HepG2 (cell line): ENCODE results near the gene ZNF526. TPM values are rescaled to one million over a fixed set of nuclear protein-coding genes. Genes with fewer than 3 reads are reported as not detected.
A peak's percentile ranks its signal among the peaks of the same experiment; 100 is the strongest.

Experiments used
- ATAC-seq: fragments of 200-7000 bp; cut with Tn5 transposase; 3 replicates; pipeline ENCODE4 v1.9.1; 2020; ENCODE audit warnings: mild to moderate bottlenecking, moderate library complexity
- BruUV-seq: library from RNA; stranded (reverse); fragments of 400-500 nt; replicated peaks from 2 replicates; lab custom pipeline; 2021; lab: Mats Ljungman, UMichigan
- CTCF ChIA-PET: fragments of 300-600 bp; formaldehyde crosslinking; extraction: SDS; loops from one replicate; lab custom pipeline; 2021; ENCODE audit warnings: low total read pairs, inconsistent platforms, low intra/inter-chr PET ratio; lab: Yijun Ruan, JAX
- POLR2A ChIA-PET: fragments of 350-600 bp; sonication (Branson Sonifier 250); formaldehyde crosslinking; loops from one replicate; lab custom pipeline; 2020; ENCODE audit warnings: antibody characterized with exemption, inconsistent platforms; lab: Yijun Ruan, JAX
- DNase-seq: peaks from one replicate; pipeline ENCODE4 v3.0.0-alpha.2; 2015; ENCODE audit warnings: low spot score
- FAIRE-seq: peaks from 3 replicates; lab custom pipeline; 2011; peaks lifted over from hg19 to GRCh38; lab: Jason Lieb, UNC
- H2AFZ ChIP-seq: one replicate; pipeline ENCODE4 v1.6.1; 2011; ENCODE audit warnings: low read length, inconsistent platforms
- H3K27ac ChIP-seq: fragments of 300-600 bp; 3 replicates; pipeline ENCODE4 v1.8.0; 2011; ENCODE audit warnings: mixed run types, mild to moderate bottlenecking, mixed read lengths, low read length, inconsistent platforms; ENCODE audit not compliant: insufficient read depth; ENCODE audit errors: extremely low read length
- H3K27me3 ChIP-seq, 2 experiments: fragments of 200-600 bp in 1 of 2; 2 replicates in 1 of 2; 3 replicates in 1 of 2; pipeline versions ENCODE4 v1.6.0 to v1.8.0; 2011; ENCODE audit warnings: low read length in 2 of 2, mild to moderate bottlenecking in 2 of 2, moderate library complexity in 2 of 2, inconsistent platforms in 1 of 2; ENCODE audit not compliant: insufficient read depth in 2 of 2, control insufficient read depth in 1 of 2
- H3K36me3 ChIP-seq, 2 experiments: fragments of 200-600 bp in 1 of 2; replicated peaks in 1 of 2; 2 replicates in 1 of 2; 3 replicates in 1 of 2; pipeline versions ENCODE4 v1.5.1 to v1.8.0; 2011; ENCODE audit warnings: low read length in 2 of 2, inconsistent platforms in 1 of 2; ENCODE audit not compliant: insufficient read depth in 2 of 2, control insufficient read depth in 1 of 2
- H3K4me1 ChIP-seq: 2 replicates; pipeline ENCODE4 v1.5.1; 2012; ENCODE audit warnings: low read length, inconsistent platforms; ENCODE audit not compliant: insufficient read depth
- H3K4me2 ChIP-seq: 2 replicates; pipeline ENCODE4 v1.6.0; 2011; ENCODE audit warnings: low read depth, low read length, inconsistent platforms
- H3K4me3 ChIP-seq, 3 experiments: fragments of 200-600 bp in 1 of 3; sonication (generic), shearing (Covaris generic) in 1 of 3; replicated peaks in 1 of 3; 2 replicates each; pipeline ENCODE4 v1.5.1; 2011 to 2016; ENCODE audit warnings: low read length in 3 of 3, inconsistent platforms in 2 of 3, low read depth in 2 of 3, mild to moderate bottlenecking in 2 of 3, control low read depth in 1 of 3, mixed read lengths in 1 of 3; ENCODE audit not compliant: insufficient read depth in 1 of 3
- H3K79me2 ChIP-seq: one replicate; pipeline ENCODE4 v1.6.1; 2011; ENCODE audit warnings: low read length, inconsistent platforms; ENCODE audit not compliant: insufficient read depth
- H3K9ac ChIP-seq: 2 replicates; pipeline ENCODE4 v1.6.0; 2011; ENCODE audit warnings: mild to moderate bottlenecking, low read depth, low read length, inconsistent platforms; ENCODE audit not compliant: insufficient read depth
- H3K9me3 ChIP-seq: 2 replicates; pipeline ENCODE4 v1.5.1; 2012; ENCODE audit warnings: mild to moderate bottlenecking, low read length
- H4K20me1 ChIP-seq: 2 replicates; pipeline ENCODE4 v1.6.0; 2011; ENCODE audit warnings: inconsistent platforms, mild to moderate bottlenecking, low read length, moderate library complexity; ENCODE audit not compliant: insufficient read depth
- ARNT ChIP-seq: fragments of 450-650 bp; IDR thresholded peaks from 2 replicates; pipeline ENCODE4 v1.6.1; 2017
- CBX1 ChIP-seq: IDR thresholded peaks from one replicate; pipeline ENCODE4 v1.6.1; 2016; ENCODE audit warnings: antibody characterized with exemption, low read depth
- CBX5 ChIP-seq: sonication (generic); formaldehyde crosslinking; IDR thresholded peaks from 2 replicates; pipeline ENCODE4 v1.4.0; 2020; ENCODE audit warnings: missing genetic modification reagents, borderline replicate concordance
- CENPX ChIP-seq: sonication (generic); formaldehyde crosslinking; IDR thresholded peaks from 2 replicates; pipeline ENCODE4 v1.9.0; 2021; ENCODE audit warnings: mild to moderate bottlenecking, missing genetic modification reagents, moderate library complexity
- FOXA3 ChIP-seq: IDR thresholded peaks from 2 replicates; pipeline ENCODE4 v1.6.1; 2016; ENCODE audit warnings: missing genetic modification reagents, missing compliant biosample characterization
- MAFK ChIP-seq, 2 experiments: IDR thresholded peaks in 1 of 2; conservative IDR thresholded peaks in 1 of 2; 2 replicates each; pipeline ENCODE4 v1.6.1; 2011; ENCODE audit warnings: improper control_type of control experiment in 2 of 2, low read length in 2 of 2
- MXD4 ChIP-seq: IDR thresholded peaks from 2 replicates; pipeline ENCODE4 v1.6.1; 2016; ENCODE audit warnings: mild to moderate bottlenecking, missing biosample characterization, missing genetic modification reagents
- TGIF2 ChIP-seq: IDR thresholded peaks from 2 replicates; pipeline ENCODE4 v1.6.1; 2016; ENCODE audit warnings: control low read depth, missing compliant biosample characterization
- ZFX ChIP-seq: sonication (generic); formaldehyde crosslinking; IDR thresholded peaks from 2 replicates; pipeline ENCODE4 v1.4.0; 2020; ENCODE audit warnings: mild to moderate bottlenecking, low read depth, missing genetic modification reagents, moderate library complexity
- ZNF501 ChIP-seq: sonication (generic); formaldehyde crosslinking; IDR thresholded peaks from 2 replicates; pipeline ENCODE4 v1.5.1; 2020; ENCODE audit warnings: mild to moderate bottlenecking, moderate library complexity, missing genetic modification reagents
- ZNF891 ChIP-seq: sonication (generic); formaldehyde crosslinking; IDR thresholded peaks from 2 replicates; pipeline ENCODE4 v1.5.0; 2020; ENCODE audit warnings: mild to moderate bottlenecking, missing genetic modification reagents
- ZSCAN21 ChIP-seq: sonication (generic); formaldehyde crosslinking; IDR thresholded peaks from 2 replicates; pipeline ENCODE4 v1.8.0; 2022; ENCODE audit warnings: mild to moderate bottlenecking, missing genetic modification reagents, moderate library complexity, borderline replicate concordance
- WGBS: methylation state at CpG from one replicate; pipeline ENCODE4 v1.1.6; 2017; ENCODE audit warnings: low lambda C conversion rate; 5-methylcytosine and 5-hydroxymethylcytosine counted together
- in situ Hi-C: cut with HindIII; loops from 2 replicates; pipeline ENCODE4 v1.10.0; 2017; ENCODE audit warnings: low pct_unique_long_range_greater_than_20kb; ENCODE audit not compliant: extremely low pct_ligation_motif_present
- intact Hi-C: fragments of 100-400 bp; cut with micrococcal nuclease; formaldehyde crosslinking; loops from one replicate; pipeline ENCODE4 v1.10.0; 2022; ENCODE audit not compliant: unreplicated experiment
- polyA plus RNA-seq, 8 experiments: library from polyadenylated mRNA; depleted of rRNA in 3 of 8; stranded (reverse) in 7 of 8; unstranded in 1 of 8; fragments of >200 nt; fragmentation: Illumina TruSeq in 4 of 8; extraction: Trizol in 4 of 8; gene quantifications; 2 replicates each; pipeline versions ENCODE4 v1.2.1 to v1.2.3, GENCODE V29; 2011 to 2016; ENCODE audit warnings: low read depth in 4 of 8, missing spikeins in 1 of 8, mixed read lengths in 1 of 8; ENCODE audit not compliant: insufficient read depth in 1 of 8
- total RNA-seq, 5 experiments: library from RNA; depleted of rRNA; stranded (reverse); fragments of >200 nt; fragmentation: Illumina TruSeq; extraction: Trizol; gene quantifications; 2 replicates each; pipeline ENCODE4 v1.2.3, GENCODE V29; 2016; ENCODE audit warnings: low read depth in 1 of 5
- TF ChIP-seq, protein P1 (sequence below): IDR thresholded peaks from 2 replicates; pipeline ENCODE4 v1.6.1; 2016; ENCODE audit warnings: low read depth, control low read depth
- TF ChIP-seq, protein P2 (sequence below), 2 experiments: IDR thresholded peaks; 2 replicates each; pipeline ENCODE4 v1.6.1; 2011 to 2012; ENCODE audit warnings: low read length in 2 of 2, borderline replicate concordance in 1 of 2, low read depth in 1 of 2, mild to moderate bottlenecking in 1 of 2, moderate library complexity in 1 of 2

ZNF526 gene
- total and polyA plus RNA-seq, 2 of the 13 experiments (the other 11 are each of a cell fraction or from before 2014, with no cell fraction given) = 3.3 to 8.4 TPM

DNA sequence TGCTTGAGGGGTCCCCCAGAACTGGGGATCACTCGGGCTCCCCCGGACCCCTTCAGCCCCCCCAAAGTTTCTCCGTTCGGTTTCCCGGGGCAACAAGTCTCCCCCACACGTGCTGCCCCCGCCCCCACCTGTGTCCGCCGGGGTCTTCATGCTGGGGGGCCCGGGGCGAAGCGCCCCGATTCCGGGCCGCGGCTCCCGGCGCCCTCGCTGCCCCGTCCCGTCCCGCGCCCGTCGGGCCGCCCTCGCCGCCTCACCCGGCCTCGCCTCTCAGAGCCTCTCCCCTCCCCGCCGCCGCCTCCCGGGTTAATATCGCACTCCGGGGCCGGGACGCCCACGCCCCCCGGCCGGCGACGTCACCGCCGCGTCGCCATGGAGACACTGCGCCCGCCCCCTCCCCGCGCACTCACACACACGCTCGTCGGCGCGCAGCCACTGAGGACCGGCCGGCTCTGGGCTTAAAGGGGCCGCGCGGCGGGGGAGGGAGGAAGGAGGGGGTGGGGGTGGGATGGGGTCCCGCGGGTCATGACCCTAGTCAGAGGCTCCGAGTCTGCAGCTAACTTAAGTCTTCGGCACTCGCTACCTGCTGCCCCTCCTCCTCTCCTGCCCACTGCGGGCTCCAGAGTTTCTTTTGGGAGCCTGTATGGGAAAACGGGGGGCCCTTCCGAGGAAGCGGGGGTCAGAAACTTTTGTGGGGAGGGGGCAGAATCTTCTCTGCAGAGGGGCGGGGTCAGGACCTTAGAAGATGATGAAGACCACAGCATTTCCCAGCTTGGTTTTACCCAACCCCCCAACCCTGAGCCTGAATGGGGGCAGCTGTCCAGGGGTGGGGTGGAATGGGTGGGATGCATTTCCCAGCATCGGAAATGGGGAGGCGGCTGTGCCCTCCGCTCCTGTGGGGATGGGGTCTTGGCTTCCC, 35.0 kb downstream of the ZNF526 start, which contains the start of gene ERF (continued):
- TF ChIP-seq ZNF501 (CRISPR knock-in tag) (peak; percentile 10; the same call in 1 of the 2 replicates), CBX1 (peak; percentile 68)

DNA sequence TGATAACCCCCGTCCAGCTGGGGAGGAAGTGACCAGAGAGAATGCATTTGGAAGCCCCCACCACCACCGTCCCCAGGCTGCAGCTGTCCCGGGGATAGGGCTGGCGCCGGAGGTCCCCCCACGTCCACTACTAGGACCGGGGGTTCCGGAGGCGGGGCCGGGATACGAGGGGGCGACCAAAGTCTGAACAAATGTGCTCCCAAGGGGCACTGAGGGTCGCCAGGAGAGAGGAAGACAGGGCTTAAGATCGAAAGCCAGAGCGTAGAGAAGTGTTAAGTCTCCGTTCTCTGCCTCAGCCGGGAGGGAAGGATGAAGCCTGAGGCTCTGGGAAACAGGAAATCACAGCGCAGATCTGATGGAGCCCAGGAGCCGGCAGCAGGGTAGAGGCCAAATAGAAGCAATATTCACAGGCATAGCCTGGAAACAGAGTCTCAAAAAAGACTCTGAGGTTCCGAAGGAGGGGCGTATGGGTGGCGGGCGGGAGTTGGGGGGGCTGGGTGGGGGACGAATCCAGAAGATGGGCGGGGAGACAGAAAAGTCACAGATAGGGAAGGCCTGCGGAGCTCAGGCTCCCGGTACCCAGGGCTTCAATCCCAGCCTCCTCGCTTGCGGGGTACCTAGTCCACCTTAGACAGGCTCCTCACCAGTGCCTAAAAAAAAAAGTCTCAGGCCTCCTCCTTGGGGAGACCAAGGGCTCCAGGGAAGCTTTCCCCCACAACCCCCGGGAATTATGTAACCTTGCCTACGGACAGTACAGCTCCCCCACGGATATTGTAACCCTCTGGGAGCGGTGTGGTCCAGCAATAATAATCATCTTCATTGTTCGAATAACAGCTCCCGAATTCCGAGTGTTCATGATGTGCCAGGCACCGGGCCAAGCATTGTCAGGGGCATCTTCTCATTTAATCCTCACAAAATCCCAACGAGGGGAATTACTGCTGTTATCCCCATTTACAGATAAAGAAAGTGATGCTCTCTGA, 35.9 kb downstream of the ZNF526 start:
- 2% methylated on average over 23 of the region's 38 CpGs for WGBS
- Histone ChIP-seq H3K4me2 (peak overlapping the region; percentile 93), H3K36me3 (peaks cover 0 to 6% of the 10 kb centered on the region in 2 experiments; a peak in 1 of 5 replicates), H3K27ac (peak overlapping the region; percentile 51), H3K4me1 (peaks cover 55% of the 10 kb centered on the region), H3K9ac (peak overlapping the region; percentile 59; the same call in 1 of the 2 replicates), H3K9me3 (no peaks in the 10 kb centered on the region), H4K20me1 (peaks cover 21% of the 10 kb centered on the region), H3K4me3 (peak overlapping the region; percentile 64 to 99 (median 94)), H3K27me3 (no peaks in the 10 kb centered on the region; a peak in 1 of 5 replicates), H2AFZ (peak overlapping the region; percentile 15), H3K79me2 (peaks cover 30% of the 10 kb centered on the region)
- intact Hi-C loops = loop anchor here (1.0 kb wide), 1 partner anchor 12 kb away; no protein-coding TSS in a partner anchor
- ATAC-seq = peak; percentile 29
- no TSS peak for BruUV-seq
- no peak for FAIRE-seq
- POLR2A ChIA-PET = interaction anchor here (0.6 to 2.5 kb wide), 6 partner anchors 9 to 39 kb away, joined by 3 to 14 read pairs (median 12); partner anchors contain the start of gene GSK3A
- in situ Hi-C loops = no loop called here
- no peak for DNase-seq
- CTCF ChIA-PET = interaction anchor here (1.0 kb wide), 1 partner anchor 34 kb away, joined by 3 read pairs; no protein-coding TSS in a partner anchor
- TF ChIP-seq ZFX (CRISPR knock-in tag) (0 out of 2 replicates have a peak, but pooled peaks have one; percentile 34), TGIF2 (CRISPR knock-in tag) (no peak), MXD4 (no peak), ZSCAN21 (no peak), MAFK (conservative IDR thresholded peaks at IDR 0.05 in 1 of 2, IDR thresholded peaks at IDR 0.05 in 1 of 2; ENCODE audit: low read length in 2 of 2) (no peak), FOXA3 (CRISPR knock-in tag) (no peak), CENPX (CRISPR knock-in tag) (no peak), ZNF891 (CRISPR knock-in tag) (no peak), CBX5 (CRISPR knock-in tag) (no peak), ARNT (no peak)
- TF ChIP-seq, protein P1, sequence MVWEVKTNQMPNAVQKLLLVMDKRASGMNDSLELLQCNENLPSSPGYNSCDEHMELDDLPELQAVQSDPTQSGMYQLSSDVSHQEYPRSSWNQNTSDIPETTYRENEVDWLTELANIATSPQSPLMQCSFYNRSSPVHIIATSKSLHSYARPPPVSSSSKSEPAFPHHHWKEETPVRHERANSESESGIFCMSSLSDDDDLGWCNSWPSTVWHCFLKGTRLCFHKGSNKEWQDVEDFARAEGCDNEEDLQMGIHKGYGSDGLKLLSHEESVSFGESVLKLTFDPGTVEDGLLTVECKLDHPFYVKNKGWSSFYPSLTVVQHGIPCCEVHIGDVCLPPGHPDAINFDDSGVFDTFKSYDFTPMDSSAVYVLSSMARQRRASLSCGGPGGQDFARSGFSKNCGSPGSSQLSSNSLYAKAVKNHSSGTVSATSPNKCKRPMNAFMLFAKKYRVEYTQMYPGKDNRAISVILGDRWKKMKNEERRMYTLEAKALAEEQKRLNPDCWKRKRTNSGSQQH (CRISPR knock-in tag) = no peak
- TF ChIP-seq, protein P2, sequence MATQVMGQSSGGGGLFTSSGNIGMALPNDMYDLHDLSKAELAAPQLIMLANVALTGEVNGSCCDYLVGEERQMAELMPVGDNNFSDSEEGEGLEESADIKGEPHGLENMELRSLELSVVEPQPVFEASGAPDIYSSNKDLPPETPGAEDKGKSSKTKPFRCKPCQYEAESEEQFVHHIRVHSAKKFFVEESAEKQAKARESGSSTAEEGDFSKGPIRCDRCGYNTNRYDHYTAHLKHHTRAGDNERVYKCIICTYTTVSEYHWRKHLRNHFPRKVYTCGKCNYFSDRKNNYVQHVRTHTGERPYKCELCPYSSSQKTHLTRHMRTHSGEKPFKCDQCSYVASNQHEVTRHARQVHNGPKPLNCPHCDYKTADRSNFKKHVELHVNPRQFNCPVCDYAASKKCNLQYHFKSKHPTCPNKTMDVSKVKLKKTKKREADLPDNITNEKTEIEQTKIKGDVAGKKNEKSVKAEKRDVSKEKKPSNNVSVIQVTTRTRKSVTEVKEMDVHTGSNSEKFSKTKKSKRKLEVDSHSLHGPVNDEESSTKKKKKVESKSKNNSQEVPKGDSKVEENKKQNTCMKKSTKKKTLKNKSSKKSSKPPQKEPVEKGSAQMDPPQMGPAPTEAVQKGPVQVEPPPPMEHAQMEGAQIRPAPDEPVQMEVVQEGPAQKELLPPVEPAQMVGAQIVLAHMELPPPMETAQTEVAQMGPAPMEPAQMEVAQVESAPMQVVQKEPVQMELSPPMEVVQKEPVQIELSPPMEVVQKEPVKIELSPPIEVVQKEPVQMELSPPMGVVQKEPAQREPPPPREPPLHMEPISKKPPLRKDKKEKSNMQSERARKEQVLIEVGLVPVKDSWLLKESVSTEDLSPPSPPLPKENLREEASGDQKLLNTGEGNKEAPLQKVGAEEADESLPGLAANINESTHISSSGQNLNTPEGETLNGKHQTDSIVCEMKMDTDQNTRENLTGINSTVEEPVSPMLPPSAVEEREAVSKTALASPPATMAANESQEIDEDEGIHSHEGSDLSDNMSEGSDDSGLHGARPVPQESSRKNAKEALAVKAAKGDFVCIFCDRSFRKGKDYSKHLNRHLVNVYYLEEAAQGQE (IDR thresholded peaks at IDR 0.05; ENCODE audit: borderline replicate concordance in 1 of 2, low read depth in 1 of 2, low read length in 2 of 2) = no peak
